GM19328 (cell line): ENCODE data around the gene HJV.

ENCODE experiments used
- ATAC-seq: cut with Tn5 transposase; IDR thresholded peaks from one replicate; pipeline ENCODE4 v1.9.1; 2021; ENCODE audit warnings: mild to moderate bottlenecking, moderate library complexity; ENCODE audit not compliant: unreplicated experiment

The HJV gene

GRCh38 chr1:145978854-145979745, 42.4 kb downstream of the HJV start:
- peak; percentile 86 for ATAC-seq

- no peak for ATAC-seq
Observed at GRCh38 chr1:145978471-145978853, 43.1 kb downstream of the HJV start.

- no peak for ATAC-seq
Observed at GRCh38 chr1:145977486-145978470, 43.8 kb downstream of the HJV start.

GRCh38 chr1:145977016-145977415, 44.5 kb downstream of the HJV start:
- no peak for ATAC-seq

GRCh38 chr1:145975216-145975615, 46.3 kb downstream of the HJV start:
- no peak for ATAC-seq

GRCh38 chr1:145974721-145975120, 46.8 kb downstream of the HJV start:
- ATAC-seq = no peak

- no peak for ATAC-seq
Observed at GRCh38 chr1:145972580-145972979, 49.0 kb downstream of the HJV start.
